Subcutaneous abdominal adipose tissue (tissue), 5 donors: ENCODE results near the gene LCNL1.

Experiments used
- H3K27ac ChIP-seq: one replicate; pipeline ENCODE4 v1.7.0; 2013; ENCODE audit warnings: low read depth, mild to moderate bottlenecking, inconsistent platforms, low read length, moderate library complexity
- H3K27me3 ChIP-seq, 5 donors: one replicate each; pipeline ENCODE4 v1.7.0; 2013; ENCODE audit warnings: low read length in 5 of 5, inconsistent platforms in 1 of 5; ENCODE audit not compliant: control insufficient read depth in 5 of 5, insufficient read depth in 4 of 5
- H3K36me3 ChIP-seq, 5 donors: one replicate each; pipeline ENCODE4 v1.7.0; 2013; ENCODE audit warnings: low read length in 5 of 5; ENCODE audit not compliant: control insufficient read depth in 5 of 5, insufficient read depth in 5 of 5
- H3K4me1 ChIP-seq, 5 donors: one replicate each; pipeline ENCODE4 v1.7.0; 2013; ENCODE audit warnings: low read length in 5 of 5, mild to moderate bottlenecking in 3 of 5, moderate library complexity in 1 of 5; ENCODE audit not compliant: control insufficient read depth in 5 of 5, insufficient read depth in 5 of 5
- H3K4me3 ChIP-seq, 5 donors: one replicate each; pipeline ENCODE4 v1.7.0; 2013; ENCODE audit warnings: low read length in 5 of 5, low read depth in 1 of 5
- H3K9ac ChIP-seq, 5 donors: one replicate each; pipeline ENCODE4 v1.7.0; 2013; ENCODE audit warnings: low read length in 5 of 5, mild to moderate bottlenecking in 4 of 5, moderate library complexity in 3 of 5
- H3K9me3 ChIP-seq, 5 donors: one replicate each; pipeline ENCODE4 v1.7.0; 2013; ENCODE audit warnings: low read length in 5 of 5; ENCODE audit not compliant: control insufficient read depth in 5 of 5
- donor health status: healthy.
- donor health status: healthy.
- donor health status: healthy.
- donor health status: healthy.
- donor health status: healthy.

Gene LCNL1

DNA sequence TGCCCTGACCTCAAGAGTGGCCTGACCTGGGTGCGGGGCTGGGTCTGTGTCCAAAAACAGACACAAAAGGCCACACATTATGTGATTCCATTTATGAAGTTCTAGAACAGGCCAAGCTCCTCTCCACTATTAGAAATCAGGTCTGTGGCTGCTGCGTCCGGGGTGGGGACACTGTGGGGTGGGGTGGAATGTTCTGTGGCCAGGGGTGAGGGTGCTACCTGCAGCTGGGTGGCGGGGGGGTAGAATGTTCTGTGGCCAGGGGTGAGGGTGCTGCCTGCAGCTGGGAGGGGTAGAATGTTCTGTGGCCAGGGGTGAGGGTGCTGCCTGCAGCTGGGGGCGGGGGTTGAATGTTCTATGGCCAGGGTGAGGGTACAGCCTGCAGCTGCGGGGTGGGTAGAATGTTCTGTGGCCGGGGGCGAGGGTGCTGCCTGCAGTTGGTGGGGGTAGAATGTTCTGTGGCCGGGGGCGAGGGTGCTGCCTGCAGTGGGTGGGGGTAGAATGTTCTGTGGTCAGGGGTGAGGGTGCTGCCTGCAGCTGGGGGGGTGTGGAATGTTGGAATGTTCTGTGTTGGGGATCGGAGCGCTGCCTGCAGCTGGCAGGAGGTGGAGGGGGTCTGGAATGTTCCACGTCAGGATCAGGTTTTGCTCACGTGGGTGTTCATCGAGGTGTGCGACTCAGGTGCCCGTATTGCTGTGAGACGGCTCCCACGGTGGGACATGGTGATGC, 22.4 kb upstream of the LCNL1 start:
- Histone ChIP-seq H3K9ac (no peak overlapping the region), H3K27me3 (no peaks in the 10 kb centered on the region), H3K4me1 (peaks cover 2 to 20% (median 12%) of the 10 kb centered on the region in 5 donors), H3K9me3 (peaks cover 0 to 4% (median 0%) of the 10 kb centered on the region in 5 donors), H3K27ac (no peak overlapping the region), H3K36me3 (no peaks in the 10 kb centered on the region), H3K4me3 (no peak overlapping the region)

DNA sequence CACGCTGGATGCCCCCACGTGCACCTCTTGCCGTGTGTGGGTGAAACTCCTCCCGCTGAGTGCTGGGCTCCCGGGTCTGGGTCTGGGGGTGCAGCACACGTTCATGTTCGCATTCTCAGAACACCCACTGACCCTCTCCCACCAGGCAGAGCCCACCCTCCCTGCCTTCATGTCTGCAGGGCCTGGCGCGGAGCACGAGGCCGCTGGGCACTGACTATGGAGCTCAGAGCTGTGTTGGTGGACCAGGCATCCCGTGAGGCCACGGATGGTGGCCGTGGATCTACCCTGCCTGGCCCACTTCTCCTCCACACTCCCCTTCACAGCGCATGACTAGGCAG, 21.9 kb upstream of the LCNL1 start:
- H3K4me1 ChIP-seq: peaks cover 2 to 22% (median 12%) of the 10 kb centered on the region in 5 donors
- no peak overlapping the region for H3K27ac ChIP-seq

DNA sequence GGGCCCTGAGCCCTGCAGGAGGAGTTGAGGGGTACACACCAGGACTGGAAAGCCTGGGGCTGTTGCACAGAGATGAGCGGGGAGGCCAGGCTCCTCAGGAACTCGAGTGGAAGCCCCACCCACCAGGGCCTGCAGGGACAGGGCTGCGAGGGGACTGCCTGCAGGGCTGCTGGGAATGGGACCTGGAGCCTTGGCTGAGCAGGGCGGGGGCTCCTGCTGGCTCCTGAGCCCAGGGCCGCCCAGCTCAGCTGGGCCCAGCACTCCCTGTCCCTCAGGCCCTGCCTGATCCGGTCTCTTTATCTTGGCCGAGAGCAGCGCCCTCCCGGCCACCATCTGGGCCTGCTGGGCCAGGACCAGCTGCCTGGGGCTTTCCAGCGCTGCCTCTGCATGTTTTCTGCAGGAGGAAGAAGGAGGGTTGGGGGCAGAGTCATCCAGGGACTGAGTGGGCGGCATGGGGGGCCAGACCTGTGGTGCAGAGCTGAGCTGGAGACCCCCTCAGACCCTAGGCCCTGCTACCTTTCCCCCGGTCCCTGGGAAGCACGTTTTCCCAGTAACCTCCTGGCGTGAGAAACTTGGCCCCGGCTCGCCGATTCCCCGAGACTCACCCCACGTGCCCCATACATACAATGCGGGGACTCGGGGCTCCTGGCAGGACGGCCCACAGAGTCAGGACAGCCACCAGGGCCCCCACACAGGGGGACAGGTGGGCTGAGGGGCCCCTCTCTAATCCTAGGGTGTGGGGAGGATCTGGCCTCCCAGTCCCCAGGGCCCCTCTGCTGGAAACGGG, 21.3 kb upstream of the LCNL1 start:
- Histone ChIP-seq H3K36me3 (no peaks in the 10 kb centered on the region), H3K27ac (no peak overlapping the region), H3K4me3 (no peak overlapping the region), H3K27me3 (peaks cover 0 to 7% (median 3%) of the 10 kb centered on the region in 5 donors), H3K9ac (no peak overlapping the region), H3K4me1 (peaks cover 2 to 28% (median 15%) of the 10 kb centered on the region in 5 donors), H3K9me3 (peaks cover 0 to 1% (median 0%) of the 10 kb centered on the region in 5 donors)

More for the DNA sequence above, 21.9 kb upstream of the LCNL1 start:
- Histone ChIP-seq H3K4me3 (no peak overlapping the region), H3K36me3 (no peaks in the 10 kb centered on the region), H3K27me3 (peaks cover 0 to 3% (median 0%) of the 10 kb centered on the region in 5 donors), H3K9ac (no peak overlapping the region), H3K9me3 (peaks cover 0 to 4% (median 0%) of the 10 kb centered on the region in 5 donors)

DNA sequence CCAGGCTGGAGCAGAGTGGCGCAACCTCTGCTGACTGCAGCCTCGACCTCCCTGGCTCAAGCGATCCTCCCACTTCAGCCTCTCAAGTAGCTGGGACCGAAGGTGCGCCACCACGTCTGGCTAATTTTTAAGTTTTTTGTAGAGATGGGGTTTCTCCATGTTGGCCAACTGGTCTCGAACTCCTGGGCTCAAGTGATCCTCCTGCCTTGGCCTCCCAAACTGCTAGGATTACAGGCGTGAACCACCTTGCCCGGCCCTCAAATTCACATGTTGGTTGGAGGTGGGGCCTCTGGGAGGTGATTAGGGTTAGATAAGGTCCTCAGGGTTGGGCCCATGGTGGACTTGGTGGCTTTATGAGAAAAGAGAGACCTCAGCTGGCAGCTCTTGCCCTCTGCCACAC, 20.6 kb upstream of the LCNL1 start:
- Histone ChIP-seq H3K4me3 (no peak overlapping the region), H3K27ac (no peak overlapping the region), H3K9me3 (no peaks in the 10 kb centered on the region), H3K27me3 (peaks cover 0 to 7% (median 3%) of the 10 kb centered on the region in 5 donors), H3K4me1 (peaks cover 2 to 28% (median 15%) of the 10 kb centered on the region in 5 donors), H3K36me3 (no peaks in the 10 kb centered on the region), H3K9ac (no peak overlapping the region)

DNA sequence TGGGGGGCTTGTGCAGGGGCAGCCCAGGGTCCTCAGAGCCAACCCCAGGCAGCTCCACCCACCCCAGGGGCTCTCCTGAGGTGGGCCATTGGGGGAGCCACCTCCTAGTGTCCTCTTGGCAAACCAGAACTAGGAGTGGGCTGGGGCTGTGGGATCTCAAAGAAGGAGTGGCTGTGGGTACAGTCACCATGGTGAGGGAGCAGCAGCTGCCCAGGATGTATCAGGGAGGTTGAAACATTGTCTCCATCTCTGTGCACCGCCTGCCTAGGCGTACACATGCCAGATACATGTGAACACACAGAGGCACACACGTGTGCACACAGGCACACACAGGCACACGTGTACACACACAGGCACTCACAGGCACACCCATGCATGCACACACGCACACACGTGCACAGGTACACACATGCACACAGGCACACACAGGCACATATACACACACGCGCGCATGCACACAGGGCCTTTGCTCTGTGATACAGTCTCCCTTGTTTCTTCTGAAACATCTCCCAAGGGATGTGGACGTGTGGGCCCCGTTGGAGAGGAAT, 20.0 kb upstream of the LCNL1 start:
- H3K27me3 ChIP-seq: peaks cover 0 to 7% (median 3%) of the 10 kb centered on the region in 5 donors
- H3K36me3 ChIP-seq: no peaks in the 10 kb centered on the region
- H3K4me1 ChIP-seq: peaks cover 2 to 28% (median 15%) of the 10 kb centered on the region in 5 donors
- H3K9ac ChIP-seq: no peak overlapping the region
- no peak overlapping the region for H3K27ac ChIP-seq
- no peak overlapping the region for H3K4me3 ChIP-seq
- no peaks in the 10 kb centered on the region for H3K9me3 ChIP-seq

DNA sequence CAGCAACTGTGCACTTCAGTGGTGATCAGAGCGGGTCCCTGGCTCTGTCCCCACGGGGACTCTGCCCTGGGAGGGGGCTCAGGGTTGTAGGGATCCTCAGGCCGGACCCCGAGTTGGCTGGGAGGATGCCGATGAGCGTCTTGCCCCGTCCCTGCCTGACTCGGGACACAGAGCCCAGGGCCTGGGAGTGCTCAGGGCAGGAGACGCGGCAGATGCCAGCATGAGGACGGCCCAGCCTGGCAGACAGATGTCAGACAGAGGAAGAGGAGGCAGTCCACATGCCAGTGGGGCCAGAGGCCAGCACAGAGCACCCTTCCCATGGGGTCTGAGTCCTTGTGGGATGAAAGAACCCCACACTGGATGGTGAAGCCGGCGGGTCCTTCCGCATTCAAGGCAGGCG, 19.5 kb upstream of the LCNL1 start:
- Histone ChIP-seq H3K4me1 (peaks cover 2 to 28% (median 15%) of the 10 kb centered on the region in 5 donors), H3K4me3 (no peak overlapping the region), H3K9me3 (no peaks in the 10 kb centered on the region), H3K36me3 (no peaks in the 10 kb centered on the region), H3K27ac (no peak overlapping the region), H3K27me3 (peaks cover 0 to 7% (median 3%) of the 10 kb centered on the region in 5 donors), H3K9ac (no peak overlapping the region)

DNA sequence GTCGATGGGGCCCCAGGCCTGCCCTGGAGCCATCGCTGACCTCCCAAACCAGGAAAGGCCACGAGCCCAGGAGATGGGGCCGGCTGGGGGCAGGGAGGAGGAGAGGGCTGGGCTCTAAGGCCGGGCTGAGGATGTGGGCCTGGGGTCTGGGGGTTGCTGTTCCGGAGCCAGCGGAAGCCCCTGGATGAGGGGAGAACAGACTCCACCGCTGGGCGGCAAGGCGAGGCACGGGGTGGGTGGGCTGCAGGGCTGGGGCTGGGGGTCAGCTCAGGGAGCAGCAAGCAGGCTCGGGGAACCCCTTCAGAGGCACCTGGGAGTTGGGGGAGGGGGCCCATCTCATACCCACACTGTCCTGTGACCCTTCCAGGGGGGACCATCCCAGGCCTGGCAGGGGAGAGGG, 19.0 kb upstream of the LCNL1 start:
- H3K27ac ChIP-seq: no peak overlapping the region
- peaks cover 0 to 7% (median 3%) of the 10 kb centered on the region in 5 donors for H3K27me3 ChIP-seq
- H3K9ac ChIP-seq: no peak overlapping the region
- no peaks in the 10 kb centered on the region for H3K36me3 ChIP-seq
- H3K9me3 ChIP-seq: no peaks in the 10 kb centered on the region
- peaks cover 2 to 28% (median 15%) of the 10 kb centered on the region in 5 donors for H3K4me1 ChIP-seq
- H3K4me3 ChIP-seq: no peak overlapping the region

DNA sequence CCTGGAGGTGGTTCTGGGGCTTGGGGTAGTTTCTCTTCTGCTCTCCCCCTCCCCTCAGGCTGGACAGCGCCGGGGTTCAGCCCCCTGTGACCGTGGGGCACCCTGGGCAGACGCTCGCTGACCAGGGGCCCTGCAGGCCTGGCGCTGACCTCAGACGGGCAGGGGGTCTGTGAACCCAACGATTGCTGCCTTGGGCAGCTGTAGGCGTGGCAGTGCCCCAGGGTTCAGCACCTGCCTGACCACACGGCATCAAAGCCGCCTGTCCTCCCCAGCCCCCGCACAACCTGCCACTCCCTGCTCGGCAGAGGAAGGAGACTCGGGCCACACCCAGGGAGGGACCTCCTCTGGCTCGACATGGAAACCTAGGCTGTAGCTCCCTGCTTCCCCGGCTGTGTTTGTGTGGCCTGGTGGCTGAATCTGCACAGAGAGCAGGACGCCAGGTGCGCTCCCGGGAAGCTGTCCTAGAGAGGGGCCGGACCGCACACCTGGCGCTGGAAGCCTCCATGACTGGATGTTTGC, 18.6 kb upstream of the LCNL1 start:
- no peak overlapping the region for H3K4me3 ChIP-seq
- no peak overlapping the region for H3K27ac ChIP-seq
- no peaks in the 10 kb centered on the region for H3K9me3 ChIP-seq
- no peaks in the 10 kb centered on the region for H3K36me3 ChIP-seq
- peaks cover 2 to 28% (median 15%) of the 10 kb centered on the region in 5 donors for H3K4me1 ChIP-seq
- peaks cover 0 to 7% (median 3%) of the 10 kb centered on the region in 5 donors for H3K27me3 ChIP-seq
- no peak overlapping the region for H3K9ac ChIP-seq

DNA sequence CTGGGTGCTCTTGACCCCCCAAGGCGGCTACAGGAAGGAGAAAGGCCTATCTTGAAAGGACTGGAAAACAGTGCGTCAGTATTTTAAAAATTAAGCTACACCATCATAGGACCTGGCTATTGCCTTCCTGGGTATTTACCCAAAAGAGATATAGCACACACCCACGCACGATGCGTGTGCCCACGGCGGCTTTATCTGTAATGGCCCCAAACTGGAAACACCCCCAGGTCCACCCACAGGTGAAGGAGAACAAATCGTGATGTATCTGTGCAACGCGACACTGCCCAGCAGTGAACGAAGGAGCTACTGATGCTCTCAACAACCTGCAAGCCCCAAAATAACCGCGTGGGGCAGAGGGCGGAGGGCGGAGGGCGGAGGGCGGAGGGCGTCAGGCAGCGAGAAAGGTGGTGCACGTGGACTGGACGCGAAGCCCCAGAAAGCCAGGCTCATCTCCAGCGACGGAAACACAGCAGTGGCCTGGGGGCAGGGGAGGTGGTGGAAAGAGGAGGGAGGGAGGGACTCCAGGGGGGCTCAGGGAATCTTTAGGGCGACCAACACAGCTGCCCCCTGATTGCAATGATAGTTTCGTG, 17.9 kb upstream of the LCNL1 start:
- Histone ChIP-seq H3K27me3 (peaks cover 0 to 8% (median 3%) of the 10 kb centered on the region in 5 donors), H3K27ac (no peak overlapping the region), H3K9ac (no peak overlapping the region), H3K4me3 (no peak overlapping the region), H3K9me3 (no peaks in the 10 kb centered on the region), H3K4me1 (peaks cover 2 to 28% (median 15%) of the 10 kb centered on the region in 5 donors), H3K36me3 (no peaks in the 10 kb centered on the region)
